Measurements from ENCODE around the gene ADCY1. TPM values are rescaled to one million over a fixed set of nuclear protein-coding genes. Genes with fewer than 3 reads are reported as not detected.

The ADCY1 gene
- total RNA-seq, 1 donor from 2014 or later, result 4.7 TPM

- no peaks in the 10 kb centered on the region for H3K4me1 Mint-ChIP-seq
- peaks cover 19% of the 10 kb centered on the region for H3K9me3 Mint-ChIP-seq
- no peak overlapping the region for H3K4me3 Mint-ChIP-seq
- no peak for TF ChIP-seq CTCF (IDR thresholded peaks at IDR 0.05; ENCODE audit: unreplicated experiment)
- peaks cover 2% of the 10 kb centered on the region for H3K36me3 Mint-ChIP-seq
- no peaks in the 10 kb centered on the region for H3K27me3 Mint-ChIP-seq (ENCODE audit: low read depth)
- no peak for DNase-seq (ENCODE audit: low spot score in 2 of 2, unreplicated experiment in 2 of 2)
- no peak overlapping the region for H3K27ac Mint-ChIP-seq
Measured at GRCh38 chr7:45623740-45624391, 49.7 kb downstream of the ADCY1 start.

- Mint-ChIP-seq H3K4me3 (no peak overlapping the region), H3K27ac (no peak overlapping the region), H3K9me3 (peaks cover 19% of the 10 kb centered on the region), H3K36me3 (peaks cover 2% of the 10 kb centered on the region), H3K4me1 (no peaks in the 10 kb centered on the region), H3K27me3 (ENCODE audit: low read depth) (no peaks in the 10 kb centered on the region)
- DNase-seq (ENCODE audit: low spot score in 2 of 2, unreplicated experiment in 2 of 2), result no peak
- TF ChIP-seq CTCF (IDR thresholded peaks at IDR 0.05; ENCODE audit: unreplicated experiment), result no peak
Measured at GRCh38 chr7:45624392-45624760, 50.2 kb downstream of the ADCY1 start.

- H3K4me3 Mint-ChIP-seq, result no peak overlapping the region
- H3K9me3 Mint-ChIP-seq, result peaks cover 16% of the 10 kb centered on the region
Measured at GRCh38 chr7:45625067-45625466, 50.9 kb downstream of the ADCY1 start.

GRCh38 chr7:45625714-45626440 is 51.7 kb downstream of the ADCY1 start:
- Mint-ChIP-seq H3K9me3 (peaks cover 15% of the 10 kb centered on the region), H3K27me3 (ENCODE audit: low read depth) (no peaks in the 10 kb centered on the region), H3K36me3 (no peaks in the 10 kb centered on the region), H3K4me1 (no peaks in the 10 kb centered on the region), H3K4me3 (no peak overlapping the region), H3K27ac (no peak overlapping the region)
- no peak for TF ChIP-seq CTCF (IDR thresholded peaks at IDR 0.05; ENCODE audit: unreplicated experiment)
- DNase-seq (ENCODE audit: low spot score in 2 of 2, unreplicated experiment in 2 of 2), result no peak

More at GRCh38 chr7:45625067-45625466, 50.9 kb downstream of the ADCY1 start:
- no peaks in the 10 kb centered on the region for H3K4me1 Mint-ChIP-seq
- TF ChIP-seq CTCF (IDR thresholded peaks at IDR 0.05; ENCODE audit: unreplicated experiment), result no peak
- no peaks in the 10 kb centered on the region for H3K27me3 Mint-ChIP-seq (ENCODE audit: low read depth)
- H3K36me3 Mint-ChIP-seq, result peaks cover 2% of the 10 kb centered on the region
- DNase-seq (ENCODE audit: low spot score in 2 of 2, unreplicated experiment in 2 of 2), result no peak
- no peak overlapping the region for H3K27ac Mint-ChIP-seq

GRCh38 chr7:45626441-45627430 is 52.6 kb downstream of the ADCY1 start:
- H3K36me3 Mint-ChIP-seq, result no peaks in the 10 kb centered on the region
- H3K9me3 Mint-ChIP-seq, result peaks cover 14% of the 10 kb centered on the region
- no peaks in the 10 kb centered on the region for H3K4me1 Mint-ChIP-seq
- DNase-seq (ENCODE audit: low spot score in 2 of 2, unreplicated experiment in 2 of 2), result no peak
- TF ChIP-seq CTCF (IDR thresholded peaks at IDR 0.05; ENCODE audit: unreplicated experiment), result no peak
- H3K27ac Mint-ChIP-seq, result no peak overlapping the region
- no peak overlapping the region for H3K4me3 Mint-ChIP-seq
- H3K27me3 Mint-ChIP-seq (ENCODE audit: low read depth), result no peaks in the 10 kb centered on the region
